Ishikawa (cell line): ENCODE results near the gene LAMTOR2.

Experiments used
- CEBPB ChIP-seq: IDR thresholded peaks from 2 replicates; pipeline ENCODE4 v1.6.1; 2012
- CREB1 ChIP-seq: IDR thresholded peaks from 2 replicates; pipeline ENCODE4 v1.6.1; 2012; ENCODE audit warnings: low read depth
- EP300 ChIP-seq: IDR thresholded peaks from 2 replicates; pipeline ENCODE4 v1.6.1; 2012; ENCODE audit warnings: borderline replicate concordance
- FOXM1 ChIP-seq: IDR thresholded peaks from 2 replicates; pipeline ENCODE4 v1.6.1; 2012; ENCODE audit warnings: low read depth, borderline replicate concordance
- MAX ChIP-seq: IDR thresholded peaks from 2 replicates; pipeline ENCODE4 v1.6.1; 2012
- TAF1 ChIP-seq: IDR thresholded peaks from 2 replicates; pipeline ENCODE4 v1.6.1; 2012; ENCODE audit warnings: low read depth, mild to moderate bottlenecking
- TCF12 ChIP-seq: IDR thresholded peaks from 2 replicates; pipeline ENCODE4 v1.6.1; 2012; ENCODE audit warnings: low read depth
- TEAD4 ChIP-seq: IDR thresholded peaks from 2 replicates; pipeline ENCODE4 v1.6.1; 2012
- YY1 ChIP-seq: IDR thresholded peaks from 2 replicates; pipeline ENCODE4 v1.6.1; 2012; ENCODE audit warnings: low read depth
- ZBTB7A ChIP-seq: IDR thresholded peaks from 2 replicates; pipeline ENCODE4 v1.6.1; 2012; ENCODE audit warnings: low read depth
- TF ChIP-seq, protein P1 (sequence below): IDR thresholded peaks from 2 replicates; pipeline ENCODE4 v1.6.1; 2012; ENCODE audit warnings: low read depth, mild to moderate bottlenecking
- TF ChIP-seq, protein P2 (sequence below): IDR thresholded peaks from 2 replicates; pipeline ENCODE4 v1.6.1; 2012

DNA sequence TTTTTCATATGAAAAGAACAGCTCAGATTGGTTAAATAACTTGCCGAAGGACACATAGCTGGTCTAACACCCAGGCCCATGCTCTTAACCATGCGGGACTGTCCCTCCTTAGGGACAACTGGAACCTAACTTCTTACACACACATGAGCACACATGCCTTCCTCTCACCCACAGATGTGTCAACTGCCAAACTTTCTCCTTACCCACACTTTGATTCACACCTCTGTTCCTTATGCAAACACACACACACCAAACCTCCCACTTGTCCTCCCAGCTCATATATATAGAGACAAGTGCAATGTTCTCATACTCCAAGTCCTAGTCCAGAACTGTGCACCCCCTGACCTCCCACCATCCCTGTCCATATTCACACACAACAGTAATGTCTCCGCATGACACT is 10.6 kb downstream of the LAMTOR2 start:
- TF ChIP-seq, protein P1, sequence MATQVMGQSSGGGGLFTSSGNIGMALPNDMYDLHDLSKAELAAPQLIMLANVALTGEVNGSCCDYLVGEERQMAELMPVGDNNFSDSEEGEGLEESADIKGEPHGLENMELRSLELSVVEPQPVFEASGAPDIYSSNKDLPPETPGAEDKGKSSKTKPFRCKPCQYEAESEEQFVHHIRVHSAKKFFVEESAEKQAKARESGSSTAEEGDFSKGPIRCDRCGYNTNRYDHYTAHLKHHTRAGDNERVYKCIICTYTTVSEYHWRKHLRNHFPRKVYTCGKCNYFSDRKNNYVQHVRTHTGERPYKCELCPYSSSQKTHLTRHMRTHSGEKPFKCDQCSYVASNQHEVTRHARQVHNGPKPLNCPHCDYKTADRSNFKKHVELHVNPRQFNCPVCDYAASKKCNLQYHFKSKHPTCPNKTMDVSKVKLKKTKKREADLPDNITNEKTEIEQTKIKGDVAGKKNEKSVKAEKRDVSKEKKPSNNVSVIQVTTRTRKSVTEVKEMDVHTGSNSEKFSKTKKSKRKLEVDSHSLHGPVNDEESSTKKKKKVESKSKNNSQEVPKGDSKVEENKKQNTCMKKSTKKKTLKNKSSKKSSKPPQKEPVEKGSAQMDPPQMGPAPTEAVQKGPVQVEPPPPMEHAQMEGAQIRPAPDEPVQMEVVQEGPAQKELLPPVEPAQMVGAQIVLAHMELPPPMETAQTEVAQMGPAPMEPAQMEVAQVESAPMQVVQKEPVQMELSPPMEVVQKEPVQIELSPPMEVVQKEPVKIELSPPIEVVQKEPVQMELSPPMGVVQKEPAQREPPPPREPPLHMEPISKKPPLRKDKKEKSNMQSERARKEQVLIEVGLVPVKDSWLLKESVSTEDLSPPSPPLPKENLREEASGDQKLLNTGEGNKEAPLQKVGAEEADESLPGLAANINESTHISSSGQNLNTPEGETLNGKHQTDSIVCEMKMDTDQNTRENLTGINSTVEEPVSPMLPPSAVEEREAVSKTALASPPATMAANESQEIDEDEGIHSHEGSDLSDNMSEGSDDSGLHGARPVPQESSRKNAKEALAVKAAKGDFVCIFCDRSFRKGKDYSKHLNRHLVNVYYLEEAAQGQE: no peak
- TF ChIP-seq TEAD4 (no peak), MAX (no peak), EP300 (no peak), CEBPB (no peak), TAF1 (no peak), YY1 (no peak), ZBTB7A (no peak), FOXM1 (no peak), CREB1 (no peak), TCF12 (no peak)
- TF ChIP-seq, protein P2, sequence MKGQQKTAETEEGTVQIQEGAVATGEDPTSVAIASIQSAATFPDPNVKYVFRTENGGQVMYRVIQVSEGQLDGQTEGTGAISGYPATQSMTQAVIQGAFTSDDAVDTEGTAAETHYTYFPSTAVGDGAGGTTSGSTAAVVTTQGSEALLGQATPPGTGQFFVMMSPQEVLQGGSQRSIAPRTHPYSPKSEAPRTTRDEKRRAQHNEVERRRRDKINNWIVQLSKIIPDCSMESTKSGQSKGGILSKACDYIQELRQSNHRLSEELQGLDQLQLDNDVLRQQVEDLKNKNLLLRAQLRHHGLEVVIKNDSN: no peak
